ENCODE measurements around the gene FHIT.
"Not testable (repeated sequence)": the region's sequence is repeated elsewhere in the genome, so short reads cannot be mapped to it uniquely, and the experiment has no call there.

The FHIT gene

GRCh38 chr3:61057464-61057863 is 193.8 kb downstream of the FHIT start:
- no peak for DNase-seq (ENCODE audit: low spot score)

DNA sequence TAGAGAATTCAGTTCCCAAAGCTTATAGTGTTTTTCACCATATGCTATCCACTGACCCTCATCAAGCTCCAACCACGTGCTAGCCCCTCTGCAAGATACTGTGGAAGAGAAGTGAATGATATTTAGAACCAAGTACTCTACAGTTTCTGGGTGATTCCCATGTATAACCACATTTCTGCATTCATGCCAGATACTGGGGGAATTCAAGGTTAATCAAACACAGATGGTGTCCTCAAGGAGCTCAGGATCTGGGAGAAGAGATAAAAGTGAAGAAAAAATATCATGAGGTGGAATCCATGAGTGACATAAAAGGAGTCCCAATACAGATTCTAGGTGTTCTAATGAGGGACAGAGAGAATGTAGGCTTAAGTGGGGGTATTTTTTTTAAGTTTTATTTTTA is 195.8 kb downstream of the FHIT start:
- no peak for DNase-seq (ENCODE audit: low spot score)

- no peak for DNase-seq (ENCODE audit: low spot score)
Observed at GRCh38 chr3:61053781-61054496, 197.3 kb downstream of the FHIT start.

DNA sequence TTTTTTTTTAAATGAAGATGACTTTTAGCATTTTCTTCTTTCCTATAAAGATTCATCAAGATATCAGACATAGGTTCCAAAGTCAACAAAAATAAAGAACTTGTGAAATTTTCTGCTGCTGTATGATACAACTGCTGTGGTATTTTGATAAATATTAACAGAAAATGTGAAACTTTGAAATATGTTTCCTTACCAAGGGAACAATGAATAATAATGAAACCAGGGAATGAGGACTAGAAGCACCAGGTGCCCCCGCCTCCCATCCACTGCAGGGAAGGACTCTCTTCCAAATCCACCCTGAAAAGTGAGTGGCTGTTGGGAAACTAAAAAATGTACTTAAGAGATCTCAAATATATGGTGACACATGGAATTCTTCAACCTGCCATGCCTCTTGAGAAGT is 198.4 kb downstream of the FHIT start:
- no peak for DNase-seq (ENCODE audit: low spot score)

DNA sequence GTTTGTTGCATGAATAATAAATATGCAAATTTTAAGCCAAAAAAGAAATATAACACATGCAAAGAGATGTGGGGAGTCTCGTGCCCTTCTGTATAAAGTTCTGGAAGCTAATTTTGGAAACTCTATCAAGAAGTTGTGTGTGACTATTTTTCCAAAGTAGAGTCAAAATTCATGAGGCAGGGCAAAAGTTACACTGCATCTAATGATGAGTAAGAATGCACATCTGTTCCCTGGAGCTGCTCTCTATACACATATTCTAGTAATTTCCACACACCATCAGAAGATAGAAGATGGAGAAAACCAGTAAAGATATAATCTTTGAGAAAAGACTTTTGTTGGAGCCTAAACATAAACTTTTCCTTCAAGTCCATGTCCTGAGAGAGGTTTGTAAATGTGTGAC is 199.6 kb downstream of the FHIT start:
- DNase-seq (ENCODE audit: low spot score), result no peak

DNA sequence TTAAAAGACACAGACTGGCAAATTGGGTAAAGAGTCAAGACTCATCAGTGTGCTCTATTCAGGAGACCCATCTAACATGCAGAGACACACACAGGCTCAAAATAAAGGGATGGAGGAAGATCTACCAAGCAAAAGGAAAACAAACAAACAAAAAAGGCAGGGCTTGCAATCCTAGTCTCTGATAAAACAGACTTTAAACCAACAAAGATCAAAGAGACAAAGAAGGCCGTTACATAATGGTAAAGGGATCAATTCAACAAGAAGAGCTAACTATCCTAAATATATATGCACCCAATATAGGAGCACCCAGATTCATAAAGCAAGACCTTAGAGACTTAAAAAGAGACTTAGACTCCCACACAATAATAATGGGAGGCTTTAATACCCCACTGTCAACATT is 206.1 kb downstream of the FHIT start:
- DNase-seq (ENCODE audit: low spot score), result not testable (repeated sequence)

DNA sequence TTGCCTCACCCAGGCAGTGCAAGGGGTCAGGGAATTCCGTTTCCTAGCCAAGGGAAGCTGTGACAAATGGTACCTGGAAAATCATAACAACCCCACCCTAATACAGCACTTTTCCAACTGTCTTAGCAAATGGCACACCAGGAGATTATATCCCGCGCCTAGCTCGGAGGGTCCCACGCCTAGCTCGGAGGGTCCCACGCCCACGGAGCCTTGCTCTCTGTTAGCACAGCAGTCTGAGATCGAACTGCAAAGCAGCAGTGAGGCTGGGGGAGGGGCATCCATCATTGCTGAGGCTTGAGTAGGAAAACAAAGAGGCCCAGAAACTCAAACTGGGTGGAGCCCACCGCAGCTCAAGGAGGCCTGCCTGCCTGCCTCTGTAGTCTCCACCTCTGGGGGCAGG is 208.1 kb downstream of the FHIT start:
- DNase-seq (ENCODE audit: low spot score), result no peak

DNA sequence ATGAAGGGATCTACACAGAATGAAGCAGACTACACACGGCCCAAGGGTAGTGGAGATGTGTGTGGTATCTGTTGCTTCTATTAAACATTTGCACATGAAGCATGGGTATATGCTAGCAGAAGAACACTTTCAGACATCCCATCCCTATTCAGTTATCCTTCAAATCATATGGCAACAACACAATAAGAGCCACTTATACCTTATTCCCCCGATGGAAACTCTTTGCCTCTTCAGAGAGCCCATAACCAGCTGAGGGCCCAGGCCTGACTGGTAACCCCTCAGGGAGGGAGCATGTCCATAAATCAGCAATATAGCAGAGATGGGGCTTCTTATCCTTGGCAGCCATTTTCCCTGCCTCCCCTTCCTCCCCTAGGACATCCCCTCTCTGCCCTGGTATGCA is 210.6 kb downstream of the FHIT start:
- no peak for DNase-seq (ENCODE audit: low spot score)

DNA sequence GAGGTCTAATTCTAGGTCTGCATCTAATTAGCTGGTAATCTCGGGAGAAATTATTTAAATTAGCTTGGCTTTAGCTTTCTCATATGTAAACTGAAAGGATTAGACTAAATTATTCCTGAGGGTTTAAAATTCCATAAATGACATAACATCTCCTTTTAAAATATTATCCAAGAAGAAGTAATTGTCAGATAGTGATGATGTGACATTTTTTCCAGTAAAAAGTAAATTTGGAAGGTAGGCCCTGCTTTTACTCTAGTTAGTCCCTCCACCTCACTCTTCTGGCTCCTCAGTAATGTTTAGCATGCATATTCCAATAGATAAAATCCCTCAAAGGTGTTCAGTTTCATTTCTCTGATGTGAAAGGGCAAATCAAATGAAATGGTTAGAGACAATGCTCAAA is 215.7 kb downstream of the FHIT start:
- no peak for DNase-seq (ENCODE audit: low spot score)

- DNase-seq (ENCODE audit: low spot score), result no peak
Observed at GRCh38 chr3:61032991-61033390, 218.3 kb downstream of the FHIT start.

DNA sequence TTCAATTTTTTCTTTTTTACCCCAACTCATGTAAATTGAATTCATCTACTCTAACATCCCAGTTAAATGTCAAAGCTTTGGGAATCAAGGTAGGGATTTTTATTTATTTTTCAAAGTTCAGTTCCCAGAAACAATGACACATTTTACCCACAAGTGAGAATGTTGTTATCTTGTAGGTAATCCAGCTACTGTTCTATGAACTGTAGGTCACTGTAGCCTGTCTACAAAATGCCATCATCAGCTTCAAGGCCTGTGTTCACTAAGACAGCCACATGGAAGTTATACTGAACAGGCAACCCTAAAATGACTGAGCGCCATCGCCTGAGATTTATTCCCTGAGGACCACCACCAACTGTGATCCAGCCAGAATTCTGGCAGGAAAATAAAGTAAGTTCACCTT is 219.7 kb downstream of the FHIT start:
- DNase-seq (ENCODE audit: low spot score), result no peak

DNA sequence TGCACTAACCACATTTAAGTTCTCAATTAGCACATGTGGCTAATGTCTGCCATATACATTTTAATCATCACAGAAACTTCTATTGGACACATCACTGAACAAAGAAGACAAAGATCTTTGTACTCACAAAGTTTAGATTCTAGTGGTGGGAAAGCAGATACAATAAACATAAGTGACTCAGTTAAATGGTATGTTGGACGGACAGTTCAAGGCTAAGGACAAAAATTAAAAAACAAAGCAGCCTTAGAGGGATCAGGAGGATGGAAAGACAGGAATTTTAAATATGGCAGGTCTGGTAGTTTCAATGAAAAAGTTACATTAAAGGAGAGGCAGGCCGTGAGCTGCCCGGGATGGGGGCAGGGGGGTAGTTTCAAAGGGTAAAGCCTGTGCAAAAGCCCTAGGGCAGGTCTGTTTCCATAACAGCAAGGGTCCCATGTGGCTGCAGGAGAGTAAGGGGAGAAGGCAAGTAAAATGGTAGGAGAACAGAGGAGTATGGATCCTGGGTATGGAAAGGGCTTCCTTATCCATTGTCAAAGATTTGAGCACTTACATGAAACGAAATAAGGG is 220.7 kb downstream of the FHIT start:
- no peak for DNase-seq (ENCODE audit: low spot score)

- DNase-seq (ENCODE audit: low spot score), result no peak
Observed at GRCh38 chr3:61029194-61029593, 222.1 kb downstream of the FHIT start.

DNA sequence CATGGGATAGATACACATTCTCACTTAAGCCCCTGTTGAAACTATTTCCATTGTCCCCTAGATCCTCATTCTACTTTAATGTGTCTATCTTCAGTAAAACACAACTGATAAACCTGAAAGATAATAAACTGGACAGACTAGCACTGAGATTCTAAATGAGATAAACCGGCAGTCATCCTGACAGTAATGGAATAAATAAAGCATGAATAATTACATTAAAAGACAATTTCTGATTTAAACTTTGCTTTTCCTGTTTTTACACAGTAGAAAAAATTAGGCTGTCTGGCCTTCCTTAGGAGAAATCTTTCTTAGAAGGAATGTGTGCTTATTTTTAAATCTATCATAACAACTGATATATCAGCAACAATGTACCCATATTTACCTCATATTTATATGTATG is 232.4 kb downstream of the FHIT start:
- DNase-seq (ENCODE audit: low spot score), result no peak

GRCh38 chr3:61017028-61017427 is 234.2 kb downstream of the FHIT start:
- DNase-seq (ENCODE audit: low spot score), result not testable (repeated sequence)

DNA sequence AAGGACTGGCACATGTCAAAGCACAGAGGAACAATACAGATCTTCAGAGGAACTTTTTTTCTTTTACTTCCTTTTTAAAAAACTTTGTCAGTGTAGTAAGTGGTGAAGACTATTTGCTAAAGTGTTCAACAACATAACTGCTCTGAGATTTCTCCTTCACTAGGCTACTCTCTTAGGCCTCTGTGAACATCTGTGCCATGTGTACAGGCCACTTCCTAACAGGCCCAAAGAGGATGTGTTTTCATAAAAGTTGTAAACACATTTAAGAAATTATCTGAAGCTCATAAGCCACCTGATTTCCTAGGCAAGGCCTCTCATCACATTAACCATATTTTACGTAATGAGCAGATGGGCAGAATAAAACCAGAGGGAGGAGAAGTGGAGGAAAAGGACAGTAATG is 235.4 kb downstream of the FHIT start:
- DNase-seq (ENCODE audit: low spot score), result no peak

DNA sequence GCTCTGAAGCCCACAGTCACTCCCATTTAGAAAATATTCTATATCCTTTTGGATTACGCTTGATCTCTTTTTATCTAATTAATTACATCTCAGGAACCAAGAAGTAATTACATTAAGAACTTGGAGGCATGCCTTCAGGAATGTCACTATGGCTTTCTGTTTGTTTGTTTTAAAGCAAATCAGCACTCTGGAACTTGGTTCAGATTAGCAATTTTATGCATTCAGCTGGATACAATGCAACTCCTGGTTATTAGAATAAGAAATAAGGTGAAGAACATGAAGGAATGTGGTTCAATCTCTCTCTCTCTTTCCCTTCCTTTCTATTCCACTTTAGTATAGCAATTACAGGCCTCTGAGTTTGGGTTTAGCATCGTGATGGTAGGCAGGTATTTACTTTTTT is 235.8 kb downstream of the FHIT start:
- no peak for DNase-seq (ENCODE audit: low spot score)

DNA sequence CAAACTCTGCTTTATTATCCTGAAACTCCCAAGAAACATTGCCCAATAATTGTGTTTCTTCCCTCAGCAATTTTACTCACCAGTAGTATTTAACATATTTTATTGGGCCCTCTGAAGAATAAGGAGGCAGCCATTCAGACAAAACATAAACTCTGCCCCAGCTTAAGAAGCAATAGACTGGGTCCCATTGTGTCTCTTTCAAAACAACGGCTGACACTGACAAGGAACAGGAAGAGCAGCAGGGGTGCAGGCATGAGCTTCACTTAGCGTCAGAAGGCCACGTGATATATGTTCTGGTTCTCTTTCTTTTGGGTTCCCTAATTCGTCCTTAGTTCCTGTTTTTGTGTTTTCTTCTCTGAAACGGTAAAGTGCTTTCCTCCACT is 242.3 kb downstream of the FHIT start:
- DNase-seq (ENCODE audit: low spot score), result no peak

GRCh38 chr3:61008153-61008997 is 242.9 kb downstream of the FHIT start:
- DNase-seq (ENCODE audit: low spot score), result no peak

DNA sequence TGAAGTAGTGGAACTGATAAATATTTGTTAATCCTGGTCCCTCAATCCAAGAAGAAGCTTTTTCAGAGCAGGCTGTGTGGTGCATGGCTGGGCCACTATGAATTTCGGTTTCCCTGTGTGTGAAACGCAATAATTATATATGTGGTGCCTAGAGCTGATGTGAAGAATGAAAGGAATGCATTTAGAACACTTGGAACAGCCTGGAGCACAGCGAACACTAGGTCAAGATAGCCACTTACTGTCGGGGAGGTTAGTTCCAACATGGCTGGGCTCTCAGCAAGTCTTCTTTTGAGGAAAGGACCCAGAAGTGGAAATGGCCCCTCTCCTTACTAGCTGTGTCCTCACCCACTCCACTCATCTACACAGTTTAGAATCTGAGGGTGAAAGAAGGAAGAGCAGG is 245.7 kb downstream of the FHIT start:
- no peak for DNase-seq (ENCODE audit: low spot score)

DNA sequence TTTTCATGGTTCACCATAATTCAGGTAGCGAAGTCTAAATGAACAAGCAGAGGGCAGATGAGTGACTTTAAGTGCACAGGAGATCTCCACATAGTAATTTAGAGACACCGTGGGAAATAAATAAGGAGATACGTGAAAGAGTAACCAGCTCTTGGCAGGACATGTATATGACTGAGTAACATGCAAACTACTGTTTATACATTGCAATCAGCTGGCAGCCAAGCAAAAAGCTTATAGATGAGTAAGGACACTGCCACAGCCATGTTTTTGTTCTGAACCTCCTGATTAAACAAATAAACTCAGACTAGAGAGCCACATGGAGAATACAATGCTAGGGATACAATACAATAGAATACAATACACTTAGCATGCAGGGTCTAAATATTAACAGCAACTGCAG is 252.4 kb downstream of the FHIT start:
- DNase-seq (ENCODE audit: low spot score), result no peak

DNA sequence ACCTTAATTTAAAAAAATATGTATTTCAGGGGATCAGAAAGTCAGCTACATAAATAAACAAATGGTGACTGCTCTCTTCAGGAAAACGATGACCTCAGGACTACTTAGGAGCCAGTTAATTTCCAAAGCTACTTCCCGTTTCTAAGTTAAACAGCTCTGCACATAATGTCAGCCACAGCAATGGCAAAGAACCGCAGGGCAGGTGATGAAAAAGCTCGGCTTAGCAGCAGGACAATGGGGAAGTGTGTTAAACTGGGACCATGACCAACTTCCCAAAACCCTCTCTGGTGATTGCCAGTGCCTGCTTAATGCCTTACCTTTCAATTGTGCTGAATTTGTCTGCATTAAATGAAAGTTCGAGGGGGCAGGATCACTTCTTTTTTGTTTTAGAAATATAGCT is 258.9 kb downstream of the FHIT start:
- no peak for DNase-seq (ENCODE audit: low spot score)

GRCh38 chr3:60990442-60990730 is 260.9 kb downstream of the FHIT start:
- no peak for DNase-seq (ENCODE audit: low spot score)

All from LoVo (cell line).